Measurements from ENCODE around the gene THRSP. TPM values are rescaled to one million over a fixed set of nuclear protein-coding genes. Genes with fewer than 3 reads are reported as not detected.

THRSP gene
- total and polyA plus RNA-seq, 4 donors = 30.9 to 90.1 (median 51.1) TPM; not detected in 1

GRCh38 chr11:78041843-78042440 lies 21.7 kb upstream of the THRSP start:
- Histone ChIP-seq H3K4me1 (ENCODE audit: control insufficient read depth in 4 of 4, insufficient read depth in 4 of 4, low read length in 3 of 4) (peaks cover 19 to 50% (median 36%) of the 10 kb centered on the region in 4 donors), H3K9me3 (ENCODE audit: control insufficient read depth in 4 of 4, low read length in 3 of 4) (no peaks in the 10 kb centered on the region), H3K27ac (ENCODE audit: low read depth in 1 of 2, low read length in 2 of 2) (no peak overlapping the region), H3K27me3 (ENCODE audit: control insufficient read depth in 4 of 4, insufficient read depth in 4 of 4, low read length in 3 of 4) (no peaks in the 10 kb centered on the region), H3K4me3 (ENCODE audit: low read depth in 1 of 3, low read length in 3 of 3) (no peak overlapping the region), H3K36me3 (ENCODE audit: control insufficient read depth in 4 of 4, insufficient read depth in 3 of 4, low read depth in 1 of 4, low read length in 3 of 4) (no peaks in the 10 kb centered on the region), H3K9ac (ENCODE audit: low read depth in 1 of 2, low read length in 2 of 2) (no peak overlapping the region)
- no peak for DNase-seq (ENCODE audit: low spot score)
- TF ChIP-seq EGR1 (IDR thresholded peaks at IDR 0.05; ENCODE audit: low read depth in 2 of 2) (no peak), RXRA (IDR thresholded peaks at IDR 0.05) (no peak), SP1 (IDR thresholded peaks at IDR 0.05) (no peak), RAD21 (IDR thresholded peaks at IDR 0.05) (no peak), YY1 (IDR thresholded peaks at IDR 0.05) (no peak), ZBTB33 (IDR thresholded peaks at IDR 0.05) (no peak), JUND (IDR thresholded peaks at IDR 0.05) (no peak), NR2F2 (IDR thresholded peaks at IDR 0.05) (no peak)
- 97% methylated on average over 14 of the region's 14 CpGs for WGBS

DNA sequence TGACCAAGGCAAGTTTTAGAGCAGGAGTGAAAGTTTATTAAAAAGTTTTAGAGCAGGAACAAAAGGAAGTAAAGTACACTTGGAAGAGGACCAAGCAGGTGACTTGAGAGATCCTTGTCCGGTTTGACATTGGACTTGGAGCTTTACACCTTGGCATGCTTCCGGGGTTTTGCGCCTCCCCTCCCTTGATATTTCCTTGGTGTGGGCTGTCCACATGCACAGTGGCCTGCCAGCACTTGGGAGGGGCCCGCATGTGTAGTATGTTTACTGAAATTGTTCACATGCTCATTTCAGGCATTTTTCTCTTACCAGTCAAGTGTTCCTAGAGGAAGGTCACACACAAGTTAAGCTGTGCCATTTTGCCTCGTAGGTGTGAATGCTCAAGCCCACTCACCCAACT lies 19.0 kb upstream of the THRSP start:
- Histone ChIP-seq H3K27ac (ENCODE audit: low read depth in 1 of 2, low read length in 2 of 2) (no peak overlapping the region), H3K36me3 (ENCODE audit: control insufficient read depth in 4 of 4, insufficient read depth in 3 of 4, low read depth in 1 of 4, low read length in 3 of 4) (no peaks in the 10 kb centered on the region), H3K9me3 (ENCODE audit: control insufficient read depth in 4 of 4, low read length in 3 of 4) (no peaks in the 10 kb centered on the region), H3K27me3 (ENCODE audit: control insufficient read depth in 4 of 4, insufficient read depth in 4 of 4, low read length in 3 of 4) (no peaks in the 10 kb centered on the region), H3K9ac (ENCODE audit: low read depth in 1 of 2, low read length in 2 of 2) (no peak overlapping the region), H3K4me1 (ENCODE audit: control insufficient read depth in 4 of 4, insufficient read depth in 4 of 4, low read length in 3 of 4) (peaks cover 9 to 28% (median 17%) of the 10 kb centered on the region in 4 donors), H3K4me3 (ENCODE audit: low read depth in 1 of 3, low read length in 3 of 3) (no peak overlapping the region)
- WGBS = 57% methylated on average over 5 of the region's 5 CpGs
- peak; percentile 21 to 57 for TF ChIP-seq HNF4A (conservative IDR thresholded peaks at IDR 0.05)
- TF ChIP-seq, protein P1, sequence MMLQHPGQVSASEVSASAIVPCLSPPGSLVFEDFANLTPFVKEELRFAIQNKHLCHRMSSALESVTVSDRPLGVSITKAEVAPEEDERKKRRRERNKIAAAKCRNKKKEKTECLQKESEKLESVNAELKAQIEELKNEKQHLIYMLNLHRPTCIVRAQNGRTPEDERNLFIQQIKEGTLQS (IDR thresholded peaks at IDR 0.05) = no peak
- DNase-seq (ENCODE audit: low spot score) = no peak

DNA sequence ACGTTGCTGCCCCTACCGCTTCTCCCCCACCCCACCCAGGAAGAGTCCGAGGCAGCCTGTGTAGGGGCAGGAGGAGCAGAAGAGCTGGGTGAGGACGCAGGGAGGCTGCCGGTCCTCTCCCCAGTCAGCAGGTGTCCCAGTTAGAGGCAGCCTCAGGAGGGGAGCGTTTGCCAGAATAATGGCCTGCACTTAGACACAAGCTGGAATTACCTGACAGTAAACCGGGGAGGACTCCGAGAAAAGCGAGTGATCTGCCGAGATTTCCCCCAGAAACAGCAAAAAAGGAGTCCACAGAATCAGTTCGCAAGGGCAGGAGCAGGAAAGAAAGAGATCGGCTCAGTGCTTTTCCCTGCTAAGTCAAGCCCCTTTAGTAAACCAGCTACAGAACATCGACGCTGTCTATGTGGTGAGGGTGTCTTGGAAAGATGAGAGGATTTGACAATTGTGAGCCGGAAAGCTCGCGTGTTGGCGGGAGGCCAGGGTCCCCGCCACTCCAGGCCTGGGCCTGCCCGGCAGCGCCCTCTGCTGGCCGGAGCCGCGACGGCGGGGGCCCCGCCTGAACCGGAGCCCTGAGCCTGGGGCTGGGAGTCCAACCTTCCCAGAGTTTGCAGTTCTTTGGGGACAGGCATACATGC lies 17.7 kb upstream of the THRSP start:
- Histone ChIP-seq H3K36me3 (ENCODE audit: control insufficient read depth in 4 of 4, insufficient read depth in 3 of 4, low read depth in 1 of 4, low read length in 3 of 4) (no peaks in the 10 kb centered on the region), H3K27me3 (ENCODE audit: control insufficient read depth in 4 of 4, insufficient read depth in 4 of 4, low read length in 3 of 4) (no peaks in the 10 kb centered on the region), H3K4me1 (ENCODE audit: control insufficient read depth in 4 of 4, insufficient read depth in 4 of 4, low read length in 3 of 4) (peaks cover 5 to 23% (median 13%) of the 10 kb centered on the region in 4 donors), H3K27ac (ENCODE audit: low read depth in 1 of 2, low read length in 2 of 2) (peak overlapping the region; percentile 72 to 74), H3K9me3 (ENCODE audit: control insufficient read depth in 4 of 4, low read length in 3 of 4) (no peaks in the 10 kb centered on the region), H3K4me3 (ENCODE audit: low read depth in 1 of 3, low read length in 3 of 3) (peak overlapping the region; percentile 49 to 60 (median 59)), H3K9ac (ENCODE audit: low read depth in 1 of 2, low read length in 2 of 2) (peak overlapping the region; percentile 66 to 73)
- DNase-seq (ENCODE audit: low spot score) = peak; percentile 88
- 3% methylated on average over 28 of the region's 28 CpGs for WGBS
- TF ChIP-seq YY1 (IDR thresholded peaks at IDR 0.05) (no peak), FOXA1 (IDR thresholded peaks at IDR 0.05) (no peak), HNF4G (IDR thresholded peaks at IDR 0.05) (no peak), SP1 (IDR thresholded peaks at IDR 0.05) (peak; percentile 48), RAD21 (IDR thresholded peaks at IDR 0.05) (peak; percentile 96), RXRA (IDR thresholded peaks at IDR 0.05) (peak; percentile 4 to 40), ZBTB33 (IDR thresholded peaks at IDR 0.05) (no peak), CTCF (IDR thresholded peaks at IDR 0.05; ENCODE audit: low read depth, low read length, missing input control) (peak; percentile 99), JUND (IDR thresholded peaks at IDR 0.05) (no peak), NR2F2 (IDR thresholded peaks at IDR 0.05) (no peak), GABPA (IDR thresholded peaks at IDR 0.05 in 1 of 2, conservative IDR thresholded peaks at IDR 0.05 in 1 of 2) (no peak), HNF4A (conservative IDR thresholded peaks at IDR 0.05) (peak; percentile 55 to 75)
- TF ChIP-seq, protein P1 (IDR thresholded peaks at IDR 0.05) = no peak
- TF ChIP-seq, protein P2, sequence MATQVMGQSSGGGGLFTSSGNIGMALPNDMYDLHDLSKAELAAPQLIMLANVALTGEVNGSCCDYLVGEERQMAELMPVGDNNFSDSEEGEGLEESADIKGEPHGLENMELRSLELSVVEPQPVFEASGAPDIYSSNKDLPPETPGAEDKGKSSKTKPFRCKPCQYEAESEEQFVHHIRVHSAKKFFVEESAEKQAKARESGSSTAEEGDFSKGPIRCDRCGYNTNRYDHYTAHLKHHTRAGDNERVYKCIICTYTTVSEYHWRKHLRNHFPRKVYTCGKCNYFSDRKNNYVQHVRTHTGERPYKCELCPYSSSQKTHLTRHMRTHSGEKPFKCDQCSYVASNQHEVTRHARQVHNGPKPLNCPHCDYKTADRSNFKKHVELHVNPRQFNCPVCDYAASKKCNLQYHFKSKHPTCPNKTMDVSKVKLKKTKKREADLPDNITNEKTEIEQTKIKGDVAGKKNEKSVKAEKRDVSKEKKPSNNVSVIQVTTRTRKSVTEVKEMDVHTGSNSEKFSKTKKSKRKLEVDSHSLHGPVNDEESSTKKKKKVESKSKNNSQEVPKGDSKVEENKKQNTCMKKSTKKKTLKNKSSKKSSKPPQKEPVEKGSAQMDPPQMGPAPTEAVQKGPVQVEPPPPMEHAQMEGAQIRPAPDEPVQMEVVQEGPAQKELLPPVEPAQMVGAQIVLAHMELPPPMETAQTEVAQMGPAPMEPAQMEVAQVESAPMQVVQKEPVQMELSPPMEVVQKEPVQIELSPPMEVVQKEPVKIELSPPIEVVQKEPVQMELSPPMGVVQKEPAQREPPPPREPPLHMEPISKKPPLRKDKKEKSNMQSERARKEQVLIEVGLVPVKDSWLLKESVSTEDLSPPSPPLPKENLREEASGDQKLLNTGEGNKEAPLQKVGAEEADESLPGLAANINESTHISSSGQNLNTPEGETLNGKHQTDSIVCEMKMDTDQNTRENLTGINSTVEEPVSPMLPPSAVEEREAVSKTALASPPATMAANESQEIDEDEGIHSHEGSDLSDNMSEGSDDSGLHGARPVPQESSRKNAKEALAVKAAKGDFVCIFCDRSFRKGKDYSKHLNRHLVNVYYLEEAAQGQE (IDR thresholded peaks at IDR 0.05) = no peak
